Measurements from ENCODE around the gene KCNAB2. TPM values are rescaled to one million over a fixed set of nuclear protein-coding genes. Genes with fewer than 3 reads are reported as not detected.
"Not testable (repeated sequence)": the region's sequence is repeated elsewhere in the genome, so short reads cannot be mapped to it uniquely, and the experiment has no call there.

KCNAB2 gene
- total RNA-seq, 8 experiments from 2014 or later, result 6.3 to 21.9 (median 11.5) TPM

DNA sequence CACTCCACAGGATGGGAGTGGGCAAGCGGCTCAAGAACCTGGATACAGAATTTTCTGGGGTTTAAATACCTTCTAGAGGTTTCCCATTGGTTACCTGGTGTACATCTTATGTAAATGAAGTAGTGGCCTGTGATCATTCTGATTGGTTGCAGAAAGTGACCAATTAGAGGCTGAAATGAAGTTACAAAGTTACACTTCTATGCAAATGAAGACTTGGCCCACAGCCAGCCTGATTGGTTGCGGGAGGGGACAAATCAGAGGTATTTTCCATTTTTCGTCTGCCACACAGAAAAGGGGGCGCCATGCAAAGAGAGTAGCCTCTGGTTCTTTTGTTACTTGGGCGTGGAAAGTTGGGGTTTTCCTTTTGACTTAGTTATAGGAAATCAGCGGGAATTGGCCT, 8.9 kb downstream of the KCNAB2 start:
- no peak for ATAC-seq (replicated peaks in 6 of 8)
- Histone ChIP-seq H3K4me1 (replicated peaks in 1 of 2) (peaks cover 10% of the 10 kb centered on the region in 2 donors), H3K27ac (no peak overlapping the region), H3K4me3 (no peak overlapping the region)
- in situ Hi-C loops (cut with MboI; ENCODE audit: low pct_unique_long_range_greater_than_20kb in 2 of 9, low sequenced_read_pairs in 9 of 9, unreplicated experiment in 9 of 9), result loop anchor here in 4 of 9 experiments (25.0 kb wide), 3 partner anchors 133 to 283 kb away; partner anchors contain the start of genes CHD5 (in 3 of the 4), RPL22 (in 3 of the 4), HES3 (in 1 of the 4) and ICMT (in 1 of the 4)
- 72 to 93% (median 85%) methylated on average over 1 to 6 of the region's 6 CpGs for WGBS, 10 experiments

DNA sequence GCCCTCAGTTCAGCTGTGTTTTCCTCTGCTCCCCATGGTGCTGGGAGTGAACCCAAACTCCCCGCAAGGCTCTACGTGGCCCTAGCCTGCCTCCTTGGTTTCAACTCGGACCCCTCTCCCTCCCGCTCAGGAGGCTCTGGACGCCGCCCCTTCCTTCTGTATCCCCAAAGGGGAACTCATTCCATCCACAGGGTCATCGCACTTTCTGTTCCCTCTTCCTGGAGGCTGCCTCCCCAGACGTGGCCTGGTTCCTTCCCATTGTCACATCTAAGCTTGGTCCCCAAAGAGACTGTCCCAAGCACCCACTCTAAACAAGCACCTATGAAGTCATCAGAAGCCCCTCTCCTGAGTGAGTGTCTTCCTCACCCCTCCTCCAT, 10.9 kb downstream of the KCNAB2 start:
- in situ Hi-C loops (cut with MboI; ENCODE audit: low pct_unique_long_range_greater_than_20kb in 2 of 9, low sequenced_read_pairs in 9 of 9, unreplicated experiment in 9 of 9), result loop anchor here in 4 of 9 experiments (25.0 kb wide), 3 partner anchors 131 to 281 kb away; partner anchors contain the start of genes CHD5 (in 3 of the 4), RPL22 (in 3 of the 4), HES3 (in 1 of the 4) and ICMT (in 1 of the 4)
- WGBS, 10 experiments, result 17 to 100% (median 88%) methylated on average over 1 to 8 of the region's 8 CpGs; no CpG with 5 or more reads in 3 of the 10 experiments
- ATAC-seq (replicated peaks in 6 of 8), result no peak
- Histone ChIP-seq H3K27ac (no peak overlapping the region), H3K4me1 (replicated peaks in 1 of 2) (peaks cover 14 to 16% of the 10 kb centered on the region in 2 donors), H3K4me3 (no peak overlapping the region)

DNA sequence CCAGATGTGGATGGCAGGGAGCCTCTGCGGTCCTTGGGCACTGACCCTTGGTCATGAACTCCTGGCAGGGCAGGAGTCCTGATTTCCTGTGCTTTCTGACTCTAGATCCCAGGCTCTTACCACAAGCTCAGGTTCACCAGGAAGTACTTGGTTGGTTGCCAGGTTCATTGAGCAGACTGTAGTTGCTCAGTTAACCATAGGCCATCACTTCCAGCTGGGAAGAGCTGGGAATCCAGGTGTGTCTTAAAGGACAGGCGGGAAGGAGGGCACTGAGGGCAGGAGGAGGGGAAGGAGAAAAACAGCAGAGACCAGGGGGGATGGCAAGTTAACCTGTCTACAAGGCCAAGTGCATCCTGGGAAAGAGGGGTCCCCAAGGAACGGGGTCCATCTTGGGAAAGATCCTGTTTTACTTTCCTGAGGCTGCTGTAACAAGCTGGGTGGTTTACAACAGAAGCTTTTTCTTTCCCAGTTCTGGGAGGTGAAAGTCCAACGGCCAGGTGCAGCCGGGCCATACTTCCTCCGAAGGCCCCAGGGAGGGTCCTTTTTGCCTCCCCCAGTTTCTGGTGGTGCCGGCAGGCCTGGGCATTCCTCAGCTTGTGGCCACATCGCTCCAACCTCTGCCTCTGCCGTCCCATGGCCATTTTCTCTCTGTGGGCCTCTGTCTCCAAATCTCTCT, 11.6 kb downstream of the KCNAB2 start:
- no peak for ATAC-seq (replicated peaks in 6 of 8)
- in situ Hi-C loops (cut with MboI; ENCODE audit: low pct_unique_long_range_greater_than_20kb in 2 of 9, low sequenced_read_pairs in 9 of 9, unreplicated experiment in 9 of 9), result loop anchor here in 4 of 9 experiments (25.0 kb wide), 3 partner anchors 130 to 280 kb away; partner anchors contain the start of genes CHD5 (in 3 of the 4), RPL22 (in 3 of the 4), HES3 (in 1 of the 4) and ICMT (in 1 of the 4)
- Histone ChIP-seq H3K4me1 (replicated peaks in 1 of 2) (peaks cover 16 to 17% of the 10 kb centered on the region in 2 donors), H3K4me3 (no peak overlapping the region), H3K27ac (no peak overlapping the region)
- WGBS, 10 experiments, result 20 to 100% (median 80%) methylated on average over 1 to 9 of the region's 9 CpGs; no CpG with 5 or more reads in 1 of the 10 experiments

GRCh38 chr1:6059866-6060265, 14.2 kb downstream of the KCNAB2 start:
- 59 to 94% (median 87%) methylated on average over 2 to 5 of the region's 9 CpGs; no CpG with 5 or more reads in 6 of the 10 experiments for WGBS, 10 experiments
- no peak overlapping the region for H3K27ac ChIP-seq
- in situ Hi-C loops (cut with MboI; ENCODE audit: low pct_unique_long_range_greater_than_20kb in 2 of 9, low sequenced_read_pairs in 9 of 9, unreplicated experiment in 9 of 9), result loop anchor here in 4 of 9 experiments (25.0 kb wide), 3 partner anchors 127 to 277 kb away; partner anchors contain the start of genes CHD5 (in 3 of the 4), RPL22 (in 3 of the 4), HES3 (in 1 of the 4) and ICMT (in 1 of the 4)
- peak in 1 of 8 experiments; percentile 23 for ATAC-seq (replicated peaks in 6 of 8)
- no peak overlapping the region for H3K4me3 ChIP-seq
- peaks cover 16 to 22% of the 10 kb centered on the region in 2 donors for H3K4me1 ChIP-seq (replicated peaks in 1 of 2)

DNA sequence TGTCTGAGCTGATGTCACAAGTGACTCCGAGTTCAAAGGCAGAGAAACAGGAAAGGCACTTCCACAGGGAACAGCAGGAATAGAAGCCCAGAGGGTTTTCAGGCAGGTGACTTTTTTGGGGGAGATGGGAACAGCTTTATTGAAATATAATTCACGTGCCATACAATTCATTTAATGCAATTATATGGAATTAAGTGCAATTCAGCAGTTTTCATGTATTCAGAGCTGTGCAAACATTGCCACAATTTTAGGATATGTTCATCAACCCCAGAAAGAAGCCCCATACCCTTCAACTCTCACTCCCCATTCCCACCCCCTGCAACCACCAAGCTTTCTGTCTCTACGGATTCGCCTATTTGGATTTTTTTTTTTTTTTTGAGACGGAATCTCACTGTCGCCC, 17.0 kb downstream of the KCNAB2 start:
- Histone ChIP-seq H3K4me1 (replicated peaks in 1 of 2) (peaks cover 27 to 35% of the 10 kb centered on the region in 2 donors), H3K4me3 (no peak overlapping the region), H3K27ac (no peak overlapping the region)
- in situ Hi-C loops (cut with MboI; ENCODE audit: low pct_unique_long_range_greater_than_20kb in 2 of 9, low sequenced_read_pairs in 9 of 9, unreplicated experiment in 9 of 9), result loop anchor here in 4 of 9 experiments (25.0 kb wide), 3 partner anchors 125 to 275 kb away; partner anchors contain the start of genes CHD5 (in 3 of the 4), RPL22 (in 3 of the 4), HES3 (in 1 of the 4) and ICMT (in 1 of the 4)
- ATAC-seq (replicated peaks in 6 of 8), result no peak
- WGBS, 10 experiments, result 30 to 96% (median 83%) methylated on average over 1 to 6 of the region's 6 CpGs; no CpG with 5 or more reads in 3 of the 10 experiments

DNA sequence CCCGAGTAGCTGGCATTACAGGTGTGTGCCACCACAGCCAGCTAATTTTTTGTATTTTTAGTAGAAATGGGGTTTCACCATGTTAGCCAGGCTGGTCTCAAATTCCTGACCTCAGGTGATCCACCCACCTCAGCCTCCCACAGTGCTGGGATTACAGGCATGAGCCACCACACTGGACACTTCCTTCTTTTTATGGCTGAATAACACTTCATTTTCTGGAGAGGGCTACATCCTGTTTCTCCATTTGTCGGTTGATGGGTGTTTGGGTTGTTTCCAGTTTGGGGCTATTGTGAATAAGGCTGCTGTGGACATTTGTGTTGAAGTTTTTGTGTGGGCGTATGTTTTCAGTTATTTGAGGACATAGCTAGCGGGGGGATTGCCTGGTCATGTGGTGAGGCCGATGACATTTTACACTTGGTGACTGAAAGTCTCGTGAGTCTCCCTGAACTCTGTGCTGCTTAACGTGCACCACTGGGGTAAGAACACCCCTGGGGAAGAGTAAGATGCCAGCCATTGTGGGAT, 17.9 kb downstream of the KCNAB2 start:
- in situ Hi-C loops (cut with MboI; ENCODE audit: low pct_unique_long_range_greater_than_20kb in 2 of 9, low sequenced_read_pairs in 9 of 9, unreplicated experiment in 9 of 9), result loop anchor here in 4 of 9 experiments (25.0 kb wide), 3 partner anchors 124 to 274 kb away; partner anchors contain the start of genes CHD5 (in 3 of the 4), RPL22 (in 3 of the 4), HES3 (in 1 of the 4) and ICMT (in 1 of the 4)
- H3K27ac ChIP-seq; ATAC-seq (replicated peaks in 6 of 8); H3K4me3 ChIP-seq: not testable (repeated sequence)
- H3K4me1 ChIP-seq (replicated peaks in 1 of 2), result peaks cover 27 to 35% of the 10 kb centered on the region in 2 donors
- WGBS, 10 experiments, result 42 to 100% (median 87%) methylated on average over 2 to 7 of the region's 7 CpGs; no CpG with 5 or more reads in 2 of the 10 experiments

DNA sequence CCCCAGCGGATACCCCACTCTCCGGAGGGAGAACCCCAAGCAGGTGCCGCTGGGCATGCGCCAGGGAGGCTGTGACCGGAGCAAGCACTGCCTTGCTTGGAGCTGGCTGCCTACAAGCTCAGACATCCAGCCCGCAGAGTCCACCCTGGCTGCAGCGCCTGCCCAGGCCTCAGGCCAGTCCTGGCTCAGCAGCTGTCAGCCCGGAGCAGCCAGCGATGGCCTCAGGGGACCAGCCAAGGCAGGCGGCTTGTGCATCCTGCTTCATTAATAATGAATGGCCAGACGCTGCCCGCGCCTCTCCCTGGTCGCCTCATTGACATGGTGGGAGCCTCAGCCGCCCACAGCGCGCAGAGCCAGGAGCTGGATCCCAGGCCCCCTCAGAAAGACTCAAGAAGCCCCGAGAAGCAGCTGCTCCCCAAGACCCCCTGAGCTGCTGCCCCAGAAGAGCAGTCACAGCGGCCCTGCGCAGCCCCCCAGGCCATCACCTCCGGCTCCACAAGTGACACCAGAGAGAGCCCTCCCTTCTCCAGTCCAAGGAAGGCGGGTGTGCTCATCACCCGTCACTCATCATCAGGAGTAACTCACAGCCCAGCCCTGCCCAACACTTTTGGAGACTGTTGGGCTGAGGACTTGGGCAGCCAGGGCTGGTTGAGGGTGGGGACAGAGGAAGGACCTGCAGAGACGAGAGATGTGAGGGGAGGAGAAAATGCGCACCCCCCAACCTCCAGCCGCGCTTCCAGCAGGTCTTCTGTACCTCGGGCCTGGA, 19.6 kb downstream of the KCNAB2 start:
- no peak overlapping the region for H3K4me3 ChIP-seq
- WGBS, 10 experiments, result 0 to 90% (median 75%) methylated on average over 1 to 12 of the region's 28 CpGs; no CpG with 5 or more reads in 4 of the 10 experiments
- in situ Hi-C loops (cut with MboI; ENCODE audit: low pct_unique_long_range_greater_than_20kb in 2 of 9, low sequenced_read_pairs in 9 of 9, unreplicated experiment in 9 of 9), result loop anchor here in 4 of 9 experiments (25.0 kb wide), 3 partner anchors 122 to 272 kb away; partner anchors contain the start of genes CHD5 (in 3 of the 4), RPL22 (in 3 of the 4), HES3 (in 1 of the 4) and ICMT (in 1 of the 4)
- peak overlapping the region; percentile 63 to 66 for H3K27ac ChIP-seq
- peaks cover 27 to 35% of the 10 kb centered on the region in 2 donors for H3K4me1 ChIP-seq (replicated peaks in 1 of 2)
- ATAC-seq (replicated peaks in 6 of 8), result peak in 7 of 8 experiments; percentile 59 to 97 (median 96)

GRCh38 chr1:6066680-6067079, 21.0 kb downstream of the KCNAB2 start:
- Histone ChIP-seq H3K4me1 (replicated peaks in 1 of 2) (peaks cover 20 to 31% of the 10 kb centered on the region in 2 donors), H3K4me3 (no peak overlapping the region), H3K27ac (no peak overlapping the region)
- in situ Hi-C loops (cut with MboI; ENCODE audit: low pct_unique_long_range_greater_than_20kb in 2 of 9, low sequenced_read_pairs in 9 of 9, unreplicated experiment in 9 of 9), result loop anchor here in 4 of 9 experiments (25.0 kb wide), 3 partner anchors 121 to 271 kb away; partner anchors contain the start of genes CHD5 (in 3 of the 4), RPL22 (in 3 of the 4), HES3 (in 1 of the 4) and ICMT (in 1 of the 4)
- ATAC-seq (replicated peaks in 6 of 8), result no peak
- 20 to 82% (median 73%) methylated on average over 1 to 6 of the region's 8 CpGs; no CpG with 5 or more reads in 7 of the 10 experiments for WGBS, 10 experiments

DNA sequence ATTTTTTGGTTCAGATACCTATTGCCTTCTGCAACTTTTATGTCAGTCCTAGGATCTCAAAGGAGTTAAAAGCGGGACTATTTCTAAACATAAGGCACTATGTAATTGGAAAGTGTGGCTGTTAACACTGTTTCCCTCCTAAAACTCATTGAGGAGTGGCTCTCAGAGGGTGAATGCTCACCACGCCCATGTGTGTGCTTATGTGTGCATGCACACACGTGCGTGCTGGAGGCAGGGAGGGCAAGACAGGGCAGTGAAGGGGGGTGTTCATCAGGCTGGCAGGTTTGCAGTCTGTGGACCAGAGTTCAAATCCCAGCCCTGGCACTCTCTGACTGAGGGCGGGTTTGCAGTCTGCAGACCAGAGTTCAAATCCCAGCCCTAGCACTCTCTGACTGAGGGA, 22.4 kb downstream of the KCNAB2 start:
- Histone ChIP-seq H3K27ac (no peak overlapping the region), H3K4me3 (no peak overlapping the region), H3K4me1 (replicated peaks in 1 of 2) (peaks cover 28 to 29% of the 10 kb centered on the region in 2 donors)
- in situ Hi-C loops (cut with MboI; ENCODE audit: low pct_unique_long_range_greater_than_20kb in 2 of 9, low sequenced_read_pairs in 9 of 9, unreplicated experiment in 9 of 9), result loop anchor here in 4 of 9 experiments (25.0 kb wide), 3 partner anchors 119 to 269 kb away; partner anchors contain the start of genes CHD5 (in 3 of the 4), RPL22 (in 3 of the 4), HES3 (in 1 of the 4) and ICMT (in 1 of the 4)
- ATAC-seq (replicated peaks in 6 of 8), result peak in 3 of 8 experiments; percentile 25 to 61 (median 51)
- WGBS, 10 experiments, result 27 to 100% (median 93%) methylated on average over 1 to 4 of the region's 5 CpGs; no CpG with 5 or more reads in 2 of the 10 experiments

GRCh38 chr1:6068932-6069331, 23.2 kb downstream of the KCNAB2 start:
- in situ Hi-C loops (cut with MboI; ENCODE audit: low pct_unique_long_range_greater_than_20kb in 2 of 9, low sequenced_read_pairs in 9 of 9, unreplicated experiment in 9 of 9), result loop anchor here in 4 of 9 experiments (25.0 kb wide), 3 partner anchors 118 to 268 kb away; partner anchors contain the start of genes CHD5 (in 3 of the 4), RPL22 (in 3 of the 4), HES3 (in 1 of the 4) and ICMT (in 1 of the 4)

GRCh38 chr1:6069573-6069972, 23.9 kb downstream of the KCNAB2 start:
- Histone ChIP-seq H3K27ac (no peak overlapping the region), H3K4me1 (replicated peaks in 1 of 2) (peaks cover 32 to 36% of the 10 kb centered on the region in 2 donors), H3K4me3 (no peak overlapping the region)
- WGBS, 10 experiments, result 67 to 83% (median 83%) methylated on average over 1 to 11 of the region's 14 CpGs; no CpG with 5 or more reads in 5 of the 10 experiments
- no peak for ATAC-seq (replicated peaks in 6 of 8)
- in situ Hi-C loops (cut with MboI; ENCODE audit: low pct_unique_long_range_greater_than_20kb in 2 of 9, low sequenced_read_pairs in 9 of 9, unreplicated experiment in 9 of 9), result loop anchor here in 4 of 9 experiments (25.0 kb wide), 3 partner anchors 118 to 268 kb away; partner anchors contain the start of genes CHD5 (in 3 of the 4), RPL22 (in 3 of the 4), HES3 (in 1 of the 4) and ICMT (in 1 of the 4)

More at GRCh38 chr1:6068932-6069331, 23.2 kb downstream of the KCNAB2 start:
- Histone ChIP-seq H3K27ac (no peak overlapping the region), H3K4me1 (replicated peaks in 1 of 2) (peaks cover 33 to 36% of the 10 kb centered on the region in 2 donors), H3K4me3 (no peak overlapping the region)
- no peak for ATAC-seq (replicated peaks in 6 of 8)
- WGBS, 10 experiments, result 78 to 100% (median 95%) methylated on average over 2 to 7 of the region's 9 CpGs; no CpG with 5 or more reads in 5 of the 10 experiments
